Neural progenitor cell (in vitro differentiated cells): Measurements from ENCODE around the gene NEURL1.

Experiments
- EZH2 ChIP-seq: fragments of 200-600 bp; sonication (generic); IDR thresholded peaks from 2 replicates; pipeline ENCODE4 v1.6.1; 2017; ENCODE audit warnings: antibody characterized with exemption, mild to moderate bottlenecking, moderate library complexity
- EZH2phosphoT487 ChIP-seq: fragments of 200-600 bp; sonication (generic); IDR thresholded peaks from 2 replicates; pipeline ENCODE4 v1.6.1; 2017; ENCODE audit warnings: antibody characterized with exemption
- TF ChIP-seq, protein P1 (sequence below): fragments of 200-600 bp; sonication (generic); IDR thresholded peaks from 2 replicates; pipeline ENCODE4 v1.5.1; 2017; ENCODE audit warnings: antibody characterized with exemption, mild to moderate bottlenecking

DNA sequence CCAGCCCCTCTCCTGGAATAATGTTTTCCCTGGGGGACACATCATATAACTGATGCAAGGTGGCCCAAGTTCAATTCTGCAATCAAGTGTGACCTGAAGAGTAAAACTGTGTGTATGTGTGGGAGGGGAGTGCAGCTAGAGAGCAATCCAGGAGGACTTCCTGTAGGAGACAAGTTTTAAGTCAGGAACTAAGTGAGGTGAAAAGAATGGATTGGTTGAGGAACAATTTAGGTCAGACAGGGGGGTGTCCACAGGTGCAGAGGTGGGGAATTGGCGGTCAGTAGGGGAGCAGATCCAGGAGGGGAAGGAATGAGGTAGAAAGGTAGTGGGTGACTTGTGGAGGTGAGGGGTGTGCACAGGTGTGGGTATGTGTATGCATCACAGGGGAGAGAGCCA is 82.6 kb downstream of the NEURL1 start:
- TF ChIP-seq, protein P1, sequence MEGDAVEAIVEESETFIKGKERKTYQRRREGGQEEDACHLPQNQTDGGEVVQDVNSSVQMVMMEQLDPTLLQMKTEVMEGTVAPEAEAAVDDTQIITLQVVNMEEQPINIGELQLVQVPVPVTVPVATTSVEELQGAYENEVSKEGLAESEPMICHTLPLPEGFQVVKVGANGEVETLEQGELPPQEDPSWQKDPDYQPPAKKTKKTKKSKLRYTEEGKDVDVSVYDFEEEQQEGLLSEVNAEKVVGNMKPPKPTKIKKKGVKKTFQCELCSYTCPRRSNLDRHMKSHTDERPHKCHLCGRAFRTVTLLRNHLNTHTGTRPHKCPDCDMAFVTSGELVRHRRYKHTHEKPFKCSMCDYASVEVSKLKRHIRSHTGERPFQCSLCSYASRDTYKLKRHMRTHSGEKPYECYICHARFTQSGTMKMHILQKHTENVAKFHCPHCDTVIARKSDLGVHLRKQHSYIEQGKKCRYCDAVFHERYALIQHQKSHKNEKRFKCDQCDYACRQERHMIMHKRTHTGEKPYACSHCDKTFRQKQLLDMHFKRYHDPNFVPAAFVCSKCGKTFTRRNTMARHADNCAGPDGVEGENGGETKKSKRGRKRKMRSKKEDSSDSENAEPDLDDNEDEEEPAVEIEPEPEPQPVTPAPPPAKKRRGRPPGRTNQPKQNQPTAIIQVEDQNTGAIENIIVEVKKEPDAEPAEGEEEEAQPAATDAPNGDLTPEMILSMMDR, result no peak
- TF ChIP-seq EZH2 (no peak), EZH2phosphoT487 (no peak)
